OCI-LY1 (cell line): ENCODE measurements around the gene GRB14.

ENCODE experiments used
- CTCF ChIP-seq: fragments of 200-600 bp; sonication (generic), shearing (Covaris generic); IDR thresholded peaks from 2 replicates; pipeline ENCODE4 v1.5.1; 2017; ENCODE audit warnings: mild to moderate bottlenecking, antibody characterized with exemption, low read length, moderate library complexity, mixed read lengths
- EZH2 ChIP-seq: fragments of 200-600 bp; sonication (generic), shearing (Covaris generic); IDR thresholded peaks from 2 replicates; pipeline ENCODE4 v1.8.0; 2017; ENCODE audit warnings: borderline replicate concordance, mixed run types, mild to moderate bottlenecking, antibody characterized with exemption, low read length, moderate library complexity, mixed read lengths

DNA sequence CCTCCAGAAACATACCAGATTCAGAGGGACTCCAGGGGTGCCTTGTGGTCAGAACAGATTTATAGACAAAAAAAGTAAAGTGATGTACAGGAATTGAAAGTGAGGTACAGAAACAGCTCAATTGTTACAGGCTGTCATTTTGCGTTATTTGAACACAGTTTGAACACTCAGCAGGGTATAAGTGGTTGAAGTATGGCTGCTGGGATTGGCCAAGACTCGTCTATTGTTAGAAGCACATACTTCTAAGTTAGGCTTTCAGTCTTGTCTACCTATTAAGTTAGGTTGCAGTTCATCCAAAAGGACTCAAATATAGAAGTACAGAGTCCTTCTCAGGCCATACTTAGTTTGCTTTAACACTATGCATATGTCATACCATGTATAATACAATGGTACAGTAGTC is 21.0 kb upstream of the GRB14 start:
- TF ChIP-seq CTCF (no peak), EZH2 (no peak)
